A549 (cell line): Measurements from ENCODE around the gene ADAM10.

Experiments
- CEBPB ChIP-seq, 2 experiments: fragments of >200 bp in 1 of 2; sonication (Bioruptor Twin) in 1 of 2; formaldehyde crosslinking in 1 of 2; IDR thresholded peaks; 2 replicates each; pipeline ENCODE4 v1.6.1; 2012 to 2016
- CHD4 ChIP-seq: fragments of 200-600 bp; sonication (generic); IDR thresholded peaks from 2 replicates; pipeline ENCODE4 v1.6.1; 2016; ENCODE audit warnings: antibody characterized with exemption, mild to moderate bottlenecking, borderline replicate concordance
- EP300 ChIP-seq, 2 experiments: fragments of >200 bp; sonication (Bioruptor Twin); formaldehyde crosslinking; IDR thresholded peaks; 2 replicates in 1 of 2; 3 replicates in 1 of 2; pipeline ENCODE4 v1.6.1; 2016 to 2017
- JUNB ChIP-seq: fragments of >200 bp; sonication (Bioruptor Twin); formaldehyde crosslinking; IDR thresholded peaks from 2 replicates; pipeline ENCODE4 v1.6.1; 2016
- POLR2AphosphoS2 ChIP-seq: conservative IDR thresholded peaks from 2 replicates; pipeline ENCODE4 v1.6.1; 2012; ENCODE audit warnings: low read length, improper control_type of control experiment, inconsistent platforms
- RAD21 ChIP-seq, 2 experiments: fragments of >200 bp in 1 of 2; sonication (Bioruptor Twin) in 1 of 2; formaldehyde crosslinking in 1 of 2; IDR thresholded peaks in 1 of 2; conservative IDR thresholded peaks in 1 of 2; 2 replicates in 1 of 2; 3 replicates in 1 of 2; pipeline ENCODE4 v1.6.1; 2012 to 2018; ENCODE audit warnings: inconsistent platforms in 1 of 2
- RARB ChIP-seq: fragments of 250-450 bp; sonication (Bioruptor Pico); IDR thresholded peaks from 2 replicates; pipeline ENCODE4 v1.8.0; 2021; ENCODE audit warnings: mild to moderate bottlenecking, moderate library complexity
- RFX5 ChIP-seq: fragments of 450-650 bp; IDR thresholded peaks from 2 replicates; pipeline ENCODE4 v1.7.1; 2014; ENCODE audit warnings: antibody characterized with exemption, mild to moderate bottlenecking, moderate library complexity
- TF ChIP-seq, protein P1 (sequence below): IDR thresholded peaks from 2 replicates; pipeline ENCODE4 v1.6.1; 2012
- TF ChIP-seq, protein P2 (sequence below): fragments of >200 bp; sonication (Bioruptor Twin); formaldehyde crosslinking; IDR thresholded peaks from 3 replicates; pipeline ENCODE4 v1.5.1; 2016
- TF ChIP-seq, protein P3 (sequence below): fragments of 200-600 bp; sonication (generic); IDR thresholded peaks from 2 replicates; pipeline ENCODE4 v1.6.1; 2016; ENCODE audit warnings: antibody characterized with exemption, mild to moderate bottlenecking, moderate library complexity
- TF ChIP-seq, protein P4 (sequence below): fragments of 450-650 bp; IDR thresholded peaks from 2 replicates; pipeline ENCODE4 v1.6.1; 2014; ENCODE audit warnings: antibody characterized with exemption

DNA sequence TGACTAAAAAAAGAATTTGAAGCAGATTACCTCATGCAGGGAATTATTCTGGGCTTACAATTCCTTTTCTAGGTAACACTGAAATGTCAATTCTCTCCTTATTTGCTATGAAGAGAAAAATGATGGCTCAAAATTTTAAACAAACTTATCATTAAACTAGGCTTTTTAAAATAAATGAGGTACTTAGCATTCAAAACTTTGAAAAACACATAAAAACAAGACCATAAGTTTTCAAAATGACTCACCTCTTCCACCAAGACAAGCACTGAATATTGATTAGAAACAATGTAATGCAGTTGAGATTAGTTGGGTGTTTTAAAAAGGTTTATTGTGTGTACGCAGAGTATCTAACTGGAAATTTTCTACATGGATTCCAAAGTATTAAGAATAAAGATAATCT, 154.6 kb downstream of the ADAM10 start:
- TF ChIP-seq, protein P1, sequence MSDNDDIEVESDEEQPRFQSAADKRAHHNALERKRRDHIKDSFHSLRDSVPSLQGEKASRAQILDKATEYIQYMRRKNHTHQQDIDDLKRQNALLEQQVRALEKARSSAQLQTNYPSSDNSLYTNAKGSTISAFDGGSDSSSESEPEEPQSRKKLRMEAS = no peak
- no peak for TF ChIP-seq RARB (CRISPR knock-in tag)
- no peak for TF ChIP-seq JUNB
- no peak for TF ChIP-seq POLR2AphosphoS2
- no peak for TF ChIP-seq CEBPB (IDR thresholded peaks at IDR 0.05)
- TF ChIP-seq, protein P2, sequence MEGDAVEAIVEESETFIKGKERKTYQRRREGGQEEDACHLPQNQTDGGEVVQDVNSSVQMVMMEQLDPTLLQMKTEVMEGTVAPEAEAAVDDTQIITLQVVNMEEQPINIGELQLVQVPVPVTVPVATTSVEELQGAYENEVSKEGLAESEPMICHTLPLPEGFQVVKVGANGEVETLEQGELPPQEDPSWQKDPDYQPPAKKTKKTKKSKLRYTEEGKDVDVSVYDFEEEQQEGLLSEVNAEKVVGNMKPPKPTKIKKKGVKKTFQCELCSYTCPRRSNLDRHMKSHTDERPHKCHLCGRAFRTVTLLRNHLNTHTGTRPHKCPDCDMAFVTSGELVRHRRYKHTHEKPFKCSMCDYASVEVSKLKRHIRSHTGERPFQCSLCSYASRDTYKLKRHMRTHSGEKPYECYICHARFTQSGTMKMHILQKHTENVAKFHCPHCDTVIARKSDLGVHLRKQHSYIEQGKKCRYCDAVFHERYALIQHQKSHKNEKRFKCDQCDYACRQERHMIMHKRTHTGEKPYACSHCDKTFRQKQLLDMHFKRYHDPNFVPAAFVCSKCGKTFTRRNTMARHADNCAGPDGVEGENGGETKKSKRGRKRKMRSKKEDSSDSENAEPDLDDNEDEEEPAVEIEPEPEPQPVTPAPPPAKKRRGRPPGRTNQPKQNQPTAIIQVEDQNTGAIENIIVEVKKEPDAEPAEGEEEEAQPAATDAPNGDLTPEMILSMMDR = no peak
- TF ChIP-seq CHD4 = no peak
- no peak for TF ChIP-seq RFX5
- no peak for TF ChIP-seq RAD21 (conservative IDR thresholded peaks at IDR 0.05 in 1 of 2, IDR thresholded peaks at IDR 0.05 in 1 of 2)
- TF ChIP-seq, protein P3, sequence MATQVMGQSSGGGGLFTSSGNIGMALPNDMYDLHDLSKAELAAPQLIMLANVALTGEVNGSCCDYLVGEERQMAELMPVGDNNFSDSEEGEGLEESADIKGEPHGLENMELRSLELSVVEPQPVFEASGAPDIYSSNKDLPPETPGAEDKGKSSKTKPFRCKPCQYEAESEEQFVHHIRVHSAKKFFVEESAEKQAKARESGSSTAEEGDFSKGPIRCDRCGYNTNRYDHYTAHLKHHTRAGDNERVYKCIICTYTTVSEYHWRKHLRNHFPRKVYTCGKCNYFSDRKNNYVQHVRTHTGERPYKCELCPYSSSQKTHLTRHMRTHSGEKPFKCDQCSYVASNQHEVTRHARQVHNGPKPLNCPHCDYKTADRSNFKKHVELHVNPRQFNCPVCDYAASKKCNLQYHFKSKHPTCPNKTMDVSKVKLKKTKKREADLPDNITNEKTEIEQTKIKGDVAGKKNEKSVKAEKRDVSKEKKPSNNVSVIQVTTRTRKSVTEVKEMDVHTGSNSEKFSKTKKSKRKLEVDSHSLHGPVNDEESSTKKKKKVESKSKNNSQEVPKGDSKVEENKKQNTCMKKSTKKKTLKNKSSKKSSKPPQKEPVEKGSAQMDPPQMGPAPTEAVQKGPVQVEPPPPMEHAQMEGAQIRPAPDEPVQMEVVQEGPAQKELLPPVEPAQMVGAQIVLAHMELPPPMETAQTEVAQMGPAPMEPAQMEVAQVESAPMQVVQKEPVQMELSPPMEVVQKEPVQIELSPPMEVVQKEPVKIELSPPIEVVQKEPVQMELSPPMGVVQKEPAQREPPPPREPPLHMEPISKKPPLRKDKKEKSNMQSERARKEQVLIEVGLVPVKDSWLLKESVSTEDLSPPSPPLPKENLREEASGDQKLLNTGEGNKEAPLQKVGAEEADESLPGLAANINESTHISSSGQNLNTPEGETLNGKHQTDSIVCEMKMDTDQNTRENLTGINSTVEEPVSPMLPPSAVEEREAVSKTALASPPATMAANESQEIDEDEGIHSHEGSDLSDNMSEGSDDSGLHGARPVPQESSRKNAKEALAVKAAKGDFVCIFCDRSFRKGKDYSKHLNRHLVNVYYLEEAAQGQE = no peak
- no peak for TF ChIP-seq EP300 (IDR thresholded peaks at IDR 0.05)
- TF ChIP-seq, protein P4, sequence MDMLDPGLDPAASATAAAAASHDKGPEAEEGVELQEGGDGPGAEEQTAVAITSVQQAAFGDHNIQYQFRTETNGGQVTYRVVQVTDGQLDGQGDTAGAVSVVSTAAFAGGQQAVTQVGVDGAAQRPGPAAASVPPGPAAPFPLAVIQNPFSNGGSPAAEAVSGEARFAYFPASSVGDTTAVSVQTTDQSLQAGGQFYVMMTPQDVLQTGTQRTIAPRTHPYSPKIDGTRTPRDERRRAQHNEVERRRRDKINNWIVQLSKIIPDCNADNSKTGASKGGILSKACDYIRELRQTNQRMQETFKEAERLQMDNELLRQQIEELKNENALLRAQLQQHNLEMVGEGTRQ = no peak
